ENCODE results near the gene PYM1. TPM values are rescaled to one million over a fixed set of nuclear protein-coding genes. Genes with fewer than 3 reads are reported as not detected.

PYM1 gene
- polyA plus RNA-seq, 2 of the 4 experiments (the other 2 are of a cell fraction) = 30.4 to 49.5 TPM

DNA sequence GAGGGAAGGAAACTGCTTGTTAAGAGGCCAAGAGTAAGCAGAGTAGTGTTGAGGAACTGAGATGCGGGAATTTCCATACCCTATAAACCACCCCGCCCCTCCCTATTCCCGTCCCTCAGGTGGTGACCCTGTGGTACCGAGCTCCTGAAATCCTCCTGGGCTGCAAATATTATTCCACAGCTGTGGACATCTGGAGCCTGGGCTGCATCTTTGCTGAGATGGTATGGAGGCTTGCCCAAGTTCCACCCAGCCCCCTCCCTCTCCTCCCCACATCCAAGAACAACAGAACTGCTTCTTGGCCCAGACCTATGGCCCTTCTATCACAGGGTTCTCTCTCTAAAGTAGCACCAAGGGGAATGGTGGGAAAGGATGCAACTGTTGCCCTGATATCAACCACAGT is 41.7 kb upstream of the PYM1 start:
- Histone ChIP-seq H3K4me1 (peaks cover 31% of the 10 kb centered on the region; the same call in 2 of the 3 replicates), H3K27ac (no peak overlapping the region), H3K4me2 (no peak overlapping the region), H3K4me3 (no peak overlapping the region), H3K9me3 (no peaks in the 10 kb centered on the region)
- FAIRE-seq = no peak
- TF ChIP-seq HDAC2 (IDR thresholded peaks at IDR 0.05) = no peak
- TF ChIP-seq RNF2 (IDR thresholded peaks at IDR 0.05; ENCODE audit: borderline replicate concordance, low read depth) = no peak
- ATAC-seq = no peak
- 91% methylated on average over 4 of the region's 4 CpGs for WGBS (ENCODE audit: missing lambda C conversion rate)
- DNase-seq (ENCODE audit: low read depth in 1 of 2, low spot score in 1 of 2) = no peak
- ChIA-PET CTCF (interaction anchor here (2.4 kb wide), 1 partner anchor 28 kb away, joined by 14 read pairs; the partner anchor contains the start of gene SUOX), POLR2A (interaction anchor here (1.3 kb wide), 1 partner anchor 28 kb away, joined by 3 read pairs; the partner anchor contains the start of gene SUOX)

DNA sequence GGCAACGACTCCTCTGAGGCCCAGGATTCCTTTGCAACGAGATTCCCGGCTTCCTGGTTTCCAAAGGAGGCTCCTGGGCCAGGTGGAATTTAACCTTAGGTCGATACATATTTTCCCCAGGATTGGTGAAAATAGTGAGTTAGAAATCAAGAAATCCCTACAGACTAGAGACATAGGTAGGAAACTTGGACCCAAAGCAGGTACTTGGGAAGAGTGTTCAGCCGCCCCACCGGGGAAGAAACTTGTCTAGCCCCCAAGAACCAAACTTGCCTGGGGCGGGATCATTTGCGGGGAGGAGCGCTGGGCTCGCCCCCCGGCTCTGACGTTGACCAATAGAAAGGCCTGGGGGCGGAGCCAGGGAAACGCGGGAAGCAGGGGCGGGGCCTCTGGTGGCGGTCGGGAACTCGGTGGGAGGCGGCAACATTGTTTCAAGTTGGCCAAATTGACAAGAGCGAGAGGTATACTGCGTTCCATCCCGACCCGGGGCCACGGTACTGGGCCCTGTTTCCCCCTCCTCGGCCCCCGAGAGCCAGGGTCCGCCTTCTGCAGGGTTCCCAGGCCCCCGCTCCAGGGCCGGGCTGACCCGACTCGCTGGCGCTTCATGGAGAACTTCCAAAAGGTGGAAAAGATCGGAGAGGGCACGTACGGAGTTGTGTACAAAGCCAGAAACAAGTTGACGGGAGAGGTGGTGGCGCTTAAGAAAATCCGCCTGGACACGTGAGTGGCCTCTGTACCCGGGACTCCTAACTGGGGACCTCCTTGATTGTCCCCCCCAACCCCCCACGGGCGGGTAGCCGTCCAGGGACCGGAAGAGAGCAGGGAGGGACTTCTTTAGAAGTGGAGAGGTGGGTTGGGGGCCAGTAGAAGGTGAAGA is 39.0 kb upstream of the PYM1 start, which contains the start of gene CDK2:
TSS of gene CDK2 (plus strand) at position 423 of the 874 bp plus-strand sequence. CDS start at position 602, 179 bp downstream.
- peak within 1 kb of the TSS; percentile 76 to 86 for H3K27ac ChIP-seq
- no peaks in the 10 kb centered on the region for H3K9me3 ChIP-seq
- ChIA-PET POLR2A (no interaction called here), CTCF (interaction anchor here (0.8 to 2.4 kb wide), 3 partner anchors 9 to 36 kb away, joined by 3 to 14 read pairs (median 4); partner anchors contain the start of gene SUOX)
- DNase-seq (ENCODE audit: low read depth in 1 of 2, low spot score in 1 of 2) (peak; percentile 79 to 92), ATAC-seq (peak; percentile 94 to 96), FAIRE-seq (no peak)
- peak within 1 kb of the TSS; percentile 79 for H3K4me2 ChIP-seq
- under 1% methylated on average over 45 of the region's 45 CpGs for WGBS (ENCODE audit: missing lambda C conversion rate)
- peaks cover 18% of the 10 kb centered on the region; the same call in 2 of the 3 replicates for H3K4me1 ChIP-seq
- no peak for TF ChIP-seq RARB (CRISPR knock-in tag; IDR thresholded peaks at IDR 0.05)
- TF ChIP-seq TP53 (CRISPR knock-in tag; IDR thresholded peaks at IDR 0.05) = no peak
- peak; percentile 44 for TF ChIP-seq POLR2A (IDR thresholded peaks at IDR 0.05; ENCODE audit: low read length)
- TF ChIP-seq, protein P1, sequence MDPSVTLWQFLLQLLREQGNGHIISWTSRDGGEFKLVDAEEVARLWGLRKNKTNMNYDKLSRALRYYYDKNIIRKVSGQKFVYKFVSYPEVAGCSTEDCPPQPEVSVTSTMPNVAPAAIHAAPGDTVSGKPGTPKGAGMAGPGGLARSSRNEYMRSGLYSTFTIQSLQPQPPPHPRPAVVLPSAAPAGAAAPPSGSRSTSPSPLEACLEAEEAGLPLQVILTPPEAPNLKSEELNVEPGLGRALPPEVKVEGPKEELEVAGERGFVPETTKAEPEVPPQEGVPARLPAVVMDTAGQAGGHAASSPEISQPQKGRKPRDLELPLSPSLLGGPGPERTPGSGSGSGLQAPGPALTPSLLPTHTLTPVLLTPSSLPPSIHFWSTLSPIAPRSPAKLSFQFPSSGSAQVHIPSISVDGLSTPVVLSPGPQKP (IDR thresholded peaks at IDR 0.05; ENCODE audit: low read depth, low read length) = no peak
- peak; percentile 60 for TF ChIP-seq PHF8 (IDR thresholded peaks at IDR 0.05; ENCODE audit: borderline replicate concordance, low read depth)
- TF ChIP-seq MAFK (IDR thresholded peaks at IDR 0.05; ENCODE audit: partially characterized antibody) = no peak
- TF ChIP-seq, protein P2, sequence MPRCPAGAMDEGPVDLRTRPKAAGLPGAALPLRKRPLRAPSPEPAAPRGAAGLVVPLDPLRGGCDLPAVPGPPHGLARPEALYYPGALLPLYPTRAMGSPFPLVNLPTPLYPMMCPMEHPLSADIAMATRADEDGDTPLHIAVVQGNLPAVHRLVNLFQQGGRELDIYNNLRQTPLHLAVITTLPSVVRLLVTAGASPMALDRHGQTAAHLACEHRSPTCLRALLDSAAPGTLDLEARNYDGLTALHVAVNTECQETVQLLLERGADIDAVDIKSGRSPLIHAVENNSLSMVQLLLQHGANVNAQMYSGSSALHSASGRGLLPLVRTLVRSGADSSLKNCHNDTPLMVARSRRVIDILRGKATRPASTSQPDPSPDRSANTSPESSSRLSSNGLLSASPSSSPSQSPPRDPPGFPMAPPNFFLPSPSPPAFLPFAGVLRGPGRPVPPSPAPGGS (IDR thresholded peaks at IDR 0.05) = 0 out of 3 replicates have a peak, but pooled peaks have one; percentile 27
- TF ChIP-seq NR3C1 (IDR thresholded peaks at IDR 0.05) = no peak
- H3K4me3 ChIP-seq = peak within 1 kb of the TSS; percentile 83

DNA sequence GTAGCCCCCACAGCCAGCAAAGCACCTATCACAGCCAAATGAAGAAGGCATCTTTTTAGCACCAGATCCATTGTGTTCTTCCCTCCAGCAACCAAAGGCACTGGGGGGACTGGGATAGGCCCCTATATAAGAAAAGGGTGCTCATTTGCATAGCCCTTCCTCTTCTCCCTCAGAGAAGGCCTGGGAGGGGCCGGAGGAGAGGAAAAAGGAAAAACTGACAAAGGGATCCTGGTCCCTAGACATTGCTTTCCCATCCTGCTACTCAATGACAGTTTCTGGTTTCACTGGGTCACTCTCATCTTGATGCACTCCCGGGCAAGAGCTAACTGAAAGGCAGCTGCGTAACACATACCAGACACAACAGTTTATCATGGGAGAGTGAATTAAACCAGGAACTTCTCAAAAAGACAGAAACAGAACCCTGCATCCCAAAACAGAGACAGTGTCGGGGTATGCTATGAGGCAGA is 38.3 kb upstream of the PYM1 start, which contains the start of gene PMEL:
TSS of gene PMEL (minus strand) at position 102 of the 467 bp plus-strand sequence. CDS start at position 71, 31 bp downstream.
- FAIRE-seq (no peak), DNase-seq (ENCODE audit: low read depth in 1 of 2, low spot score in 1 of 2) (no peak), ATAC-seq (peak; percentile 31 to 49; a peak in 5 of 6 replicates)
- 45% methylated on average over 4 of the region's 4 CpGs for WGBS (ENCODE audit: missing lambda C conversion rate)
- H3K4me1 ChIP-seq = peaks cover 17% of the 10 kb centered on the region; the same call in 2 of the 3 replicates
- peak within 1 kb of the TSS; percentile 76 to 86 for H3K27ac ChIP-seq
- peak within 1 kb of the TSS; percentile 79 for H3K4me2 ChIP-seq
- TF ChIP-seq RARB (CRISPR knock-in tag; IDR thresholded peaks at IDR 0.05) = no peak
- TF ChIP-seq KDM1A (IDR thresholded peaks at IDR 0.05; ENCODE audit: low read depth) = no peak
- no peak for TF ChIP-seq CBX2 (IDR thresholded peaks at IDR 0.05; ENCODE audit: borderline replicate concordance, low read depth)
- no peak for TF ChIP-seq JUNB (IDR thresholded peaks at IDR 0.05)
- no peak for TF ChIP-seq HOXB5 (CRISPR knock-in tag; IDR thresholded peaks at IDR 0.05)
- H3K4me3 ChIP-seq = peak within 1 kb of the TSS; percentile 83
- ChIA-PET CTCF (interaction anchor here (0.8 kb wide), 1 partner anchor 9 kb away, joined by 3 read pairs; no protein-coding TSS in a partner anchor), POLR2A (no interaction called here)
- H3K9me3 ChIP-seq = no peaks in the 10 kb centered on the region

DNA sequence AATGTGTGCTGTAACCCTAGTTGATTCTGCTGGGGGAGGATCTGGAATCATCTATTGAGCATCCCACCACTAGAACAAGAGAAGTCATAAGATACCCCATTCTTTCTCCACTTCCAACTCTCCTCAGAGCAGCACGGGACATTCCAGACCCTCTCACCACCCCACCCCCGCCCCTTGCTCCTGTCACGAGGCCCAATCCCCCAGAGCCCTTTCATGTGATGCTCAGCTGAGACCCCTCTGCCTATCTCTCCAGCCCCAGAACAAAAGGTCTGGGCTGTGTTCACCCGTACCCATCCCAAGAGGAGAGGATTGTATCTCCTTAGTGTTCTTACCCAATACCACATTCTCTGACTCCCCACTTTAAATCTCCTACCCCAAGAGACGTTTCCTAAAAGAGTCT is 37.5 kb upstream of the PYM1 start:
- ChIA-PET POLR2A (no interaction called here), CTCF (no interaction called here)
- no peak for ATAC-seq
- no peak for DNase-seq (ENCODE audit: low read depth in 1 of 2, low spot score in 1 of 2)
- 89% methylated on average over 3 of the region's 5 CpGs for WGBS (ENCODE audit: missing lambda C conversion rate)
- no peak overlapping the region for H3K4me3 ChIP-seq
- no peak for FAIRE-seq
- H3K9me3 ChIP-seq = no peaks in the 10 kb centered on the region
- no peak for TF ChIP-seq RAD21 (conservative IDR thresholded peaks at IDR 0.05 in 1 of 2, IDR thresholded peaks at IDR 0.05 in 1 of 2)
- TF ChIP-seq PHF8 (IDR thresholded peaks at IDR 0.05; ENCODE audit: borderline replicate concordance, low read depth) = no peak
- no peak for TF ChIP-seq POLR2A (IDR thresholded peaks at IDR 0.05; ENCODE audit: low read length)
- H3K4me2 ChIP-seq = no peak overlapping the region
- peaks cover 17% of the 10 kb centered on the region; the same call in 2 of the 3 replicates for H3K4me1 ChIP-seq
- H3K27ac ChIP-seq = no peak overlapping the region

Measured in A549 (cell line).